ENCODE results near the gene DIPK1B. TPM values are rescaled to one million over a fixed set of nuclear protein-coding genes. Genes with fewer than 3 reads are reported as not detected.
A peak's percentile ranks its signal among the peaks of the same experiment; 100 is the strongest.

DIPK1B gene
- total RNA-seq, 1 experiment from 2014 or later: not detected

DNA sequence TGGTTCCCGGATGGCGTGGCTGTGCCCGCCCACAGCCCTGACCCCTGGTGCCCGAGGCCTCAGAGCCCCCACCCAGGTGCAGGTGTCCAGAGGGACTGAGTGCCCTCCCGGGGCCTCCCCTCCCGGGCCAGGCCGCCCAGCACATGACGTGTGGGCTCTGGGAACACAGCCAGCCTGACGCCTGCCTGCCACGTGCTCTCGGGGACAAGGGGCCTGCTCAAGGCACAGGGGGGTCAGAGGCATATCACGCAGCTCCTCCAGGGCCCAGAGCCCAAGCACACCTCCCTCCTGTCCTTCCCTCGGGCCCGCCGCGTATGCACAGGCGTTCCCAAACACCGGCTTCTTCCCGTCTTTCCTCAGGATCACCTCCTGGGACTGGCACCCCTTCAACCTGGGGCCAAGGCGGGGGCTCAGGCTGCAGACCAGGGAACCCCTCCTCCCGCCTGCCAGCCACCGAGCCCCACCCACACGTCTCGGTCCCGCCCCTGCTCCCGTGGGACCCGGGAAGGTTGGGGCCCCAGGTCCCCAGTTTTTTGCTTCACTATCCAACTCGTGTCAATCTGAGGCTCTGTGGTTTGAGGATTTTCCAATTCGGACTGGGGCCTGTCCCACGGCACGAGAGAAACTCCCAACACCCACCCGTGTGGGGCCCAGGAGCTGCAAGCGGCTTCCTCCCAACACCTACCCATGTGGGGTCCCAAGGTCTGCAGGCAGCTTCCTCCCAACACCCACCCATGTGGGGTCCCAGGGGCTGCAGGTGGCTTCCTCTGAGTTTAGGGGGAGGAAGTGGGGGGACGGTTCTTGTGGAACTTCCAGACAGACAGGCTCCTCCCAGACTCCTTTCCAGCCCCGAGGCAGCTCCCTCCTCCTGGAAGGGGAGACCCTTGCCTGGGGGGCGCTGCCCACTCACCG is 28.9 kb downstream of the DIPK1B start:
- no TSS peak for BruUV-seq (replicated peaks)
- CTCF ChIA-PET: interaction anchor here (0.8 kb wide), 1 partner anchor 38 kb away, joined by 3 read pairs; no protein-coding TSS in a partner anchor

DNA sequence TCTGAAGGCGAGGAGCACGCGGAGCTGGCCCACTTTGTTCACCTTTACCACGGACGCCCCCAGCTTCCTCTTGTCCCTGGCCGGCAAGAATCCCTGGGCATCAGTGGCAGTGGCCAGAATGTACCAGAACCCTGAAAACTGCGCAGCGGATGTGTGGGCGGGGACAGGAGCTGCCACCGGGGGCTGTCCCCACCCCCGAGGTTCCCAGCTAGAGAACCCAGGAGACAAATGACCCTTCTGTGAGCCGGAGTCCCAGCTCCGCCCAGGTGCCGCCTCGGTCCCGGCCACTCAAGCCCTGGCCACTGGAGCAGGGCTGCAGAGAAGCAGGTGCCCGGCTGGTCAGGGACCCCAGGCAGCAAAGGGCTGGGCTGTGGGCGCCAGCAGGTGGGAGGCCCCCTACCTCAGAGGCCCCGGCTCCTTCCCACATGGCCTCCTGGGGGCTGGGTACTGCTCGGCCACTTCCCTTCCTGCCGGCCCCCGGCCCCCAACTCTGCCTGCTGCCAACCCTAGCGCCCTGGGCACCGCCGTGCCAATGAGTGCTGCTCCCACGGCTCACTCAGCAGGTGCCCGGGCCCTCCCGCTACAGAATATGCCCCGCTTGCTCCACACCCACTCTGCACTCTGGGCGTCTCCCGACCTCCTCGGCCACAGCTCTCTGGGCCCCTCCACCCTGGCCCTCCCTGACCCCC is 29.7 kb downstream of the DIPK1B start:
- no TSS peak for BruUV-seq (replicated peaks)
- CTCF ChIA-PET: interaction anchor here (0.8 to 1.0 kb wide), 2 partner anchors 15 to 37 kb away, joined by 3 read pairs; no protein-coding TSS in a partner anchor
- Mint-ChIP-seq H3K4me3 (ENCODE audit: unreplicated experiment) (no peak overlapping the region), H3K4me1 (ENCODE audit: insufficient read depth, unreplicated experiment) (no peaks in the 10 kb centered on the region), H3K36me3 (ENCODE audit: insufficient read depth, unreplicated experiment) (no peaks in the 10 kb centered on the region), H3K27me3 (ENCODE audit: insufficient read depth, unreplicated experiment) (peaks cover 39% of the 10 kb centered on the region), H3K27ac (ENCODE audit: low read depth, unreplicated experiment) (no peak overlapping the region), H3K9me3 (ENCODE audit: unreplicated experiment) (no peaks in the 10 kb centered on the region)
- no peak for TF ChIP-seq CTCF (IDR thresholded peaks at IDR 0.05; ENCODE audit: unreplicated experiment)
- POLR2A ChIA-PET: no interaction called here
- DNase-seq (ENCODE audit: unreplicated experiment): no peak
- intact Hi-C loops (cut with micrococcal nuclease): no loop called here

More for the DNA sequence above, 28.9 kb downstream of the DIPK1B start:
- intact Hi-C loops (cut with micrococcal nuclease): no loop called here
- POLR2A ChIA-PET: no interaction called here
- peaks cover 39% of the 10 kb centered on the region for H3K27me3 Mint-ChIP-seq (ENCODE audit: insufficient read depth, unreplicated experiment)
- H3K4me1 Mint-ChIP-seq (ENCODE audit: insufficient read depth, unreplicated experiment): no peaks in the 10 kb centered on the region
- H3K9me3 Mint-ChIP-seq (ENCODE audit: unreplicated experiment): no peaks in the 10 kb centered on the region
- no peak for TF ChIP-seq CTCF (IDR thresholded peaks at IDR 0.05; ENCODE audit: unreplicated experiment)
- H3K4me3 Mint-ChIP-seq (ENCODE audit: unreplicated experiment): no peak overlapping the region
- no peak for DNase-seq (ENCODE audit: unreplicated experiment)
- no peak overlapping the region for H3K27ac Mint-ChIP-seq (ENCODE audit: low read depth, unreplicated experiment)
- no peaks in the 10 kb centered on the region for H3K36me3 Mint-ChIP-seq (ENCODE audit: insufficient read depth, unreplicated experiment)

GRCh38 chr9:136742591-136743391 is 30.4 kb downstream of the DIPK1B start, which contains the start of gene LCN10:
LCN10 (minus strand) TSS chr9:136742940; CDS start chr9:136742903, 37 bp downstream.
- Mint-ChIP-seq H3K27me3 (ENCODE audit: insufficient read depth, unreplicated experiment) (peaks cover 37% of the 10 kb centered on the region), H3K27ac (ENCODE audit: low read depth, unreplicated experiment) (no peak within 1 kb of the TSS), H3K9me3 (ENCODE audit: unreplicated experiment) (no peaks in the 10 kb centered on the region), H3K36me3 (ENCODE audit: insufficient read depth, unreplicated experiment) (no peaks in the 10 kb centered on the region), H3K4me3 (ENCODE audit: unreplicated experiment) (no peak within 1 kb of the TSS), H3K4me1 (ENCODE audit: insufficient read depth, unreplicated experiment) (no peaks in the 10 kb centered on the region)
- ChIA-PET POLR2A (interaction anchor here (2.5 kb wide), 1 partner anchor 15 kb away, joined by 6 read pairs; no protein-coding TSS in a partner anchor), CTCF (interaction anchor here (0.6 to 1.0 kb wide), 2 partner anchors 8 to 15 kb away, joined by 3 read pairs; no protein-coding TSS in a partner anchor)
- BruUV-seq (replicated peaks): no TSS peak
- intact Hi-C loops (cut with micrococcal nuclease): no loop called here
- no peak for DNase-seq (ENCODE audit: unreplicated experiment)
- peak; percentile 41 for TF ChIP-seq CTCF (IDR thresholded peaks at IDR 0.05; ENCODE audit: unreplicated experiment)

Data from MCF 10A (cell line).